ENCODE data around the gene RCOR3.

DNA sequence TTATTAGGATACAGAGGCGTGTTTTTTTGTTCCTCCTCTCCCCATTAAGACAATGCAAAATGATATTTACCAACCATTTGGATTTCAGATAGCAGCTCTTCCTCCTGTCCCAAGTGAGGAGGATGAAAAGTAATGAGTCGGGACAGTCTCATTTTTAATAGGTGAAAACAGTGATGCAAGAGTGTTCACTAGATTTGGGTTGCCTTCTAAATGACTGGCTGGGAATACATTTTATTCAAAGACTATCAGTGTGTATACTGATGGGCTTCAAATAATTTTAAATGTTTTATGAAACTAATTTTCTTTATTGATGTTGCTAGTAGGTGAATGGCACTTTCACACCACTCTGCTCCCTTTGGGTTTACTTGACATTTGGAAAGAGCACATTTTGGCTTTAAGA lies 2.1 kb downstream of the RCOR3 start:
- TF ChIP-seq POLR2A (IDR thresholded peaks at IDR 0.05), result no peak
- TF ChIP-seq, protein P1, sequence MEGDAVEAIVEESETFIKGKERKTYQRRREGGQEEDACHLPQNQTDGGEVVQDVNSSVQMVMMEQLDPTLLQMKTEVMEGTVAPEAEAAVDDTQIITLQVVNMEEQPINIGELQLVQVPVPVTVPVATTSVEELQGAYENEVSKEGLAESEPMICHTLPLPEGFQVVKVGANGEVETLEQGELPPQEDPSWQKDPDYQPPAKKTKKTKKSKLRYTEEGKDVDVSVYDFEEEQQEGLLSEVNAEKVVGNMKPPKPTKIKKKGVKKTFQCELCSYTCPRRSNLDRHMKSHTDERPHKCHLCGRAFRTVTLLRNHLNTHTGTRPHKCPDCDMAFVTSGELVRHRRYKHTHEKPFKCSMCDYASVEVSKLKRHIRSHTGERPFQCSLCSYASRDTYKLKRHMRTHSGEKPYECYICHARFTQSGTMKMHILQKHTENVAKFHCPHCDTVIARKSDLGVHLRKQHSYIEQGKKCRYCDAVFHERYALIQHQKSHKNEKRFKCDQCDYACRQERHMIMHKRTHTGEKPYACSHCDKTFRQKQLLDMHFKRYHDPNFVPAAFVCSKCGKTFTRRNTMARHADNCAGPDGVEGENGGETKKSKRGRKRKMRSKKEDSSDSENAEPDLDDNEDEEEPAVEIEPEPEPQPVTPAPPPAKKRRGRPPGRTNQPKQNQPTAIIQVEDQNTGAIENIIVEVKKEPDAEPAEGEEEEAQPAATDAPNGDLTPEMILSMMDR (IDR thresholded peaks at IDR 0.05), result no peak
